ENCODE measurements around the gene SELENOI. TPM values are rescaled to one million over a fixed set of nuclear protein-coding genes. Genes with fewer than 3 reads are reported as not detected.

Gene SELENOI
- total and polyA plus RNA-seq, 2 donors (not counting 3 experiments of a cell fraction or from before 2014, with no cell fraction given): 10.8 to 25.3 TPM

GRCh38 chr2:26387189-26387588, 41.2 kb downstream of the SELENOI start:
- no peak for DNase-seq (ENCODE audit: low read depth, low spot score)
- no TSS peak for BruUV-seq (replicated peaks)
- ChIA-PET POLR2A (no interaction called here), CTCF (no interaction called here)
- Histone ChIP-seq H4K20me1 (replicated peaks; ENCODE audit: control insufficient read depth, extremely low read depth, insufficient read depth, low read length) (no peaks in the 10 kb centered on the region), H3K9me1 (replicated peaks; ENCODE audit: control insufficient read depth, extremely low read depth, insufficient read depth, low read length) (no peaks in the 10 kb centered on the region), H3K9ac (replicated peaks; ENCODE audit: extremely low read depth, insufficient read depth, low read length) (no peak overlapping the region), H3K4me1 (ENCODE audit: control insufficient read depth, extremely low read depth, insufficient read depth, low read length) (no peaks in the 10 kb centered on the region), H3K9me3 (replicated peaks; ENCODE audit: control insufficient read depth, insufficient read depth, low read length) (no peaks in the 10 kb centered on the region), H3K27ac (ENCODE audit: insufficient read depth, low read depth, low read length) (no peak overlapping the region), H3K79me2 (ENCODE audit: control insufficient read depth, insufficient read depth, low read length) (no peaks in the 10 kb centered on the region), H2AFZ (ENCODE audit: low read depth, low read length) (no peak overlapping the region), H3K27me3 (ENCODE audit: control insufficient read depth in 2 of 2, insufficient read depth in 2 of 2, low read length in 2 of 2) (no peaks in the 10 kb centered on the region), H3K4me3 (replicated peaks in 1 of 3; ENCODE audit: insufficient read depth in 1 of 3, low read depth in 1 of 3, low read length in 3 of 3) (no peak overlapping the region), H3K36me3 (ENCODE audit: control insufficient read depth in 2 of 2, extremely low read depth in 1 of 2, insufficient read depth in 2 of 2, low read length in 2 of 2) (peaks cover 0 to 6% of the 10 kb centered on the region in 2 experiments), H3K4me2 (ENCODE audit: insufficient read depth, low read length) (no peak overlapping the region)
- no peak for TF ChIP-seq POLR2AphosphoS5 (IDR thresholded peaks at IDR 0.05; ENCODE audit: insufficient read depth, low read depth, low read length)
- no peak for TF ChIP-seq GATA2 (IDR thresholded peaks at IDR 0.05; ENCODE audit: insufficient read depth, insufficient read length, low read depth, low read length)
- TF ChIP-seq, protein P1, sequence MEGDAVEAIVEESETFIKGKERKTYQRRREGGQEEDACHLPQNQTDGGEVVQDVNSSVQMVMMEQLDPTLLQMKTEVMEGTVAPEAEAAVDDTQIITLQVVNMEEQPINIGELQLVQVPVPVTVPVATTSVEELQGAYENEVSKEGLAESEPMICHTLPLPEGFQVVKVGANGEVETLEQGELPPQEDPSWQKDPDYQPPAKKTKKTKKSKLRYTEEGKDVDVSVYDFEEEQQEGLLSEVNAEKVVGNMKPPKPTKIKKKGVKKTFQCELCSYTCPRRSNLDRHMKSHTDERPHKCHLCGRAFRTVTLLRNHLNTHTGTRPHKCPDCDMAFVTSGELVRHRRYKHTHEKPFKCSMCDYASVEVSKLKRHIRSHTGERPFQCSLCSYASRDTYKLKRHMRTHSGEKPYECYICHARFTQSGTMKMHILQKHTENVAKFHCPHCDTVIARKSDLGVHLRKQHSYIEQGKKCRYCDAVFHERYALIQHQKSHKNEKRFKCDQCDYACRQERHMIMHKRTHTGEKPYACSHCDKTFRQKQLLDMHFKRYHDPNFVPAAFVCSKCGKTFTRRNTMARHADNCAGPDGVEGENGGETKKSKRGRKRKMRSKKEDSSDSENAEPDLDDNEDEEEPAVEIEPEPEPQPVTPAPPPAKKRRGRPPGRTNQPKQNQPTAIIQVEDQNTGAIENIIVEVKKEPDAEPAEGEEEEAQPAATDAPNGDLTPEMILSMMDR (IDR thresholded peaks at IDR 0.05; ENCODE audit: extremely low read depth in 1 of 2, insufficient read depth in 1 of 2, low read depth in 1 of 2, low read length in 2 of 2): no peak
- no peak for TF ChIP-seq JUN (IDR thresholded peaks at IDR 0.05; ENCODE audit: borderline replicate concordance, insufficient read depth, insufficient read length, low read depth)
- no peak for TF ChIP-seq EZH2 (IDR thresholded peaks at IDR 0.05; ENCODE audit: borderline replicate concordance, low read depth, low read length, severe bottlenecking)
- FAIRE-seq: no peak
- dilution Hi-C loops (cut with MboI; ENCODE audit: extremely low pct_ligation_motif_present, low sequenced_read_pairs) (no loop called here), intact Hi-C loops (cut with micrococcal nuclease) (no loop called here)

DNA sequence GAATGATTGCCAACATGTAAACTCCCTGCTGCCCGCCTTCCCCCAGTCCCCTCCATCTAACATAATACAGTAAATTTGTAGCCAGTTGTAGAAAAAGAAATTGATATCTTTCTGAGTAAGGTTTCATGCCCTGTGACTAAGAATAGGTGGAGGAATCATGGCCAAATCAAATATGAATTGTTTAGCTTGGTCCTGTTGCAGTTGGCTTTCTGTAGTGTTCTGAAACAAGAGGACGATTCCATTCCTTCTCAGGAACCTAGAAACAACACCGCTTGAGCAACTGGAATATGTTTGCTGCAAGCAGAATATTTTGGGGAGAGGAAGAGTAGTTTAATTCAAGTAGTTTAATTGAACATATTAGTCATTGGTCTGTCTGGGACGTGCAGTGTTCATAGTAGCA, 48.8 kb downstream of the SELENOI start:
- no peak for DNase-seq (ENCODE audit: low read depth, low spot score)
- no peaks in the 10 kb centered on the region for H3K27me3 ChIP-seq (ENCODE audit: control insufficient read depth in 2 of 2, insufficient read depth in 2 of 2, low read length in 2 of 2)
- dilution Hi-C loops (cut with MboI; ENCODE audit: extremely low pct_ligation_motif_present, low sequenced_read_pairs) (no loop called here), intact Hi-C loops (cut with micrococcal nuclease) (no loop called here)
- POLR2A ChIA-PET: no interaction called here
- no peaks in the 10 kb centered on the region for H3K4me1 ChIP-seq (ENCODE audit: control insufficient read depth, extremely low read depth, insufficient read depth, low read length)
- H3K4me3 ChIP-seq (replicated peaks in 1 of 3; ENCODE audit: insufficient read depth in 1 of 3, low read depth in 1 of 3, low read length in 3 of 3): no peak overlapping the region
- BruUV-seq (replicated peaks): no TSS peak
- CTCF ChIA-PET: no interaction called here
- H3K9me1 ChIP-seq (replicated peaks; ENCODE audit: control insufficient read depth, extremely low read depth, insufficient read depth, low read length): no peaks in the 10 kb centered on the region
- TF ChIP-seq MYC (IDR thresholded peaks at IDR 0.05; ENCODE audit: low read depth, low read length): no peak
- no peak overlapping the region for H3K27ac ChIP-seq (ENCODE audit: insufficient read depth, low read depth, low read length)
- no peak overlapping the region for H3K4me2 ChIP-seq (ENCODE audit: insufficient read depth, low read length)
- FAIRE-seq: no peak
- peaks cover 0 to 3% of the 10 kb centered on the region in 2 experiments for H3K36me3 ChIP-seq (ENCODE audit: control insufficient read depth in 2 of 2, extremely low read depth in 1 of 2, insufficient read depth in 2 of 2, low read length in 2 of 2)
- no peak overlapping the region for H2AFZ ChIP-seq (ENCODE audit: low read depth, low read length)
- no peaks in the 10 kb centered on the region for H4K20me1 ChIP-seq (replicated peaks; ENCODE audit: control insufficient read depth, extremely low read depth, insufficient read depth, low read length)
- no peaks in the 10 kb centered on the region for H3K9me3 ChIP-seq (replicated peaks; ENCODE audit: control insufficient read depth, insufficient read depth, low read length)
- no peak overlapping the region for H3K9ac ChIP-seq (replicated peaks; ENCODE audit: extremely low read depth, insufficient read depth, low read length)
- no peaks in the 10 kb centered on the region for H3K79me2 ChIP-seq (ENCODE audit: control insufficient read depth, insufficient read depth, low read length)
